Gastrocnemius medialis (tissue), 4 donors: ENCODE data around the gene GOLGA6A.

ENCODE experiments used
- POLR2A ChIP-seq, 2 donors: fragments of 450-650 bp; IDR thresholded peaks; one replicate each; pipeline ENCODE4 v1.6.1; 2017; ENCODE audit warnings: antibody characterized with exemption in 2 of 2, mild to moderate bottlenecking in 2 of 2, moderate library complexity in 2 of 2
- TF ChIP-seq, protein P1 (sequence below), 5 experiments: fragments of 450-650 bp in 3 of 5; fragments of 200-600 bp in 2 of 5; sonication (generic) in 2 of 5; IDR thresholded peaks in 4 of 5; conservative IDR thresholded peaks in 1 of 5; 1 replicate in 4 of 5; 2 replicates in 1 of 5; pipeline ENCODE4 v1.5.1; 2016 to 2019; ENCODE audit warnings: antibody characterized with exemption in 5 of 5, mild to moderate bottlenecking in 3 of 5, moderate library complexity in 3 of 5

- TF ChIP-seq POLR2A (IDR thresholded peaks at IDR 0.05) = no peak
- TF ChIP-seq, protein P1, sequence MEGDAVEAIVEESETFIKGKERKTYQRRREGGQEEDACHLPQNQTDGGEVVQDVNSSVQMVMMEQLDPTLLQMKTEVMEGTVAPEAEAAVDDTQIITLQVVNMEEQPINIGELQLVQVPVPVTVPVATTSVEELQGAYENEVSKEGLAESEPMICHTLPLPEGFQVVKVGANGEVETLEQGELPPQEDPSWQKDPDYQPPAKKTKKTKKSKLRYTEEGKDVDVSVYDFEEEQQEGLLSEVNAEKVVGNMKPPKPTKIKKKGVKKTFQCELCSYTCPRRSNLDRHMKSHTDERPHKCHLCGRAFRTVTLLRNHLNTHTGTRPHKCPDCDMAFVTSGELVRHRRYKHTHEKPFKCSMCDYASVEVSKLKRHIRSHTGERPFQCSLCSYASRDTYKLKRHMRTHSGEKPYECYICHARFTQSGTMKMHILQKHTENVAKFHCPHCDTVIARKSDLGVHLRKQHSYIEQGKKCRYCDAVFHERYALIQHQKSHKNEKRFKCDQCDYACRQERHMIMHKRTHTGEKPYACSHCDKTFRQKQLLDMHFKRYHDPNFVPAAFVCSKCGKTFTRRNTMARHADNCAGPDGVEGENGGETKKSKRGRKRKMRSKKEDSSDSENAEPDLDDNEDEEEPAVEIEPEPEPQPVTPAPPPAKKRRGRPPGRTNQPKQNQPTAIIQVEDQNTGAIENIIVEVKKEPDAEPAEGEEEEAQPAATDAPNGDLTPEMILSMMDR (IDR thresholded peaks at IDR 0.05 in 4 of 5, conservative IDR thresholded peaks at IDR 0.05 in 1 of 5) = no peak
These were observed 37.2 kb downstream of the GOLGA6A start for GRCh38 chr15:74045184-74045583.
